Superior temporal gyrus (tissue), 1 donor: ENCODE measurements around the gene SCGB1C1.
"Not testable (repeated sequence)": the region's sequence is repeated elsewhere in the genome, so short reads cannot be mapped to it uniquely, and the experiment has no call there.

Experiments used
- DNase-seq: peaks from one replicate; pipeline ENCODE4 v3.0.0-alpha.2; 2016; ENCODE audit errors: extremely low spot score

Gene SCGB1C1

DNA sequence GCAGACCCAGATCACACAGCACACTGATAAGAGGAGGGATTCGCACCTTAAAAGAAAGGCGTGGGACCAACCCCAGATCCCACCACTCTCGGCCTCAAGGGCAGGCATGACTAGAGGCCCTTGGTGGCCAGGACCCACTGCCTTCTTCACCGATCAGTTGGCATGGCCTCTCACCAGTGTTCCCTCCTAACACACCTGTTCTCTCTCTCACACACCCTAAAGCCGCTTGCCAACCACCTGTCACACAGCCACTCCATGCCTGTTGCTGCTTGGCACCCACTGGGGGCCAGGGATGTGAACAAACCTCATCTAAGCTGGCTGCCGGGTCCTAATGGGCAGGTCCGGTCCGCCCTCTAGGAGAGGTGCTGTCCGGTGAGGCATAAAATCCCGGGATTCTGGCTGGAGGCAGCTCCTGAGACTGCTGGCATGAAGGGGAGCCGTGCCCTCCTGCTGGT lies at the start of gene SCGB1C1:
Gene SCGB1C1 (plus strand): TSS at position 405 of the 455 bp plus-strand sequence. CDS start 22 bp downstream, at position 427.
- not testable (repeated sequence) for DNase-seq

DNA sequence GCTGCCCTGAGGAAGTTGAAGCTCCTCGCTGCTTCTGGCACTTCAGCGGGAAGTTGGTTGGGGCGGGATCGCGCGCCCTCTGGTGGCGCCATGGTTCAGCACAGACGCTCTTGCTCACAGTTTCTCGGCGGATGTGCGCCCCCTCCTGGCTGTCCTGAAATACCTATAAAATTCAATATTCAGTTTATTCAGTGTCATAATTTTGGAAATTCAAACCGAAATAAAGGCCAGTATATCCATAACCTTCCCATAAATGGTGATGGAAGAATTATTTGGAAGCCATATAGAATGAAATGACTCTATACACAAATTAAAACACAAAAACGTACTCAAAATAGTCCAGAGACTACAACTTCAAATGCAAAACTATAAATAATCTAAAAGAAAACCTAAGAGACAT lies 12.6 kb upstream of the SCGB1C1 start:
- not testable (repeated sequence) for DNase-seq

DNA sequence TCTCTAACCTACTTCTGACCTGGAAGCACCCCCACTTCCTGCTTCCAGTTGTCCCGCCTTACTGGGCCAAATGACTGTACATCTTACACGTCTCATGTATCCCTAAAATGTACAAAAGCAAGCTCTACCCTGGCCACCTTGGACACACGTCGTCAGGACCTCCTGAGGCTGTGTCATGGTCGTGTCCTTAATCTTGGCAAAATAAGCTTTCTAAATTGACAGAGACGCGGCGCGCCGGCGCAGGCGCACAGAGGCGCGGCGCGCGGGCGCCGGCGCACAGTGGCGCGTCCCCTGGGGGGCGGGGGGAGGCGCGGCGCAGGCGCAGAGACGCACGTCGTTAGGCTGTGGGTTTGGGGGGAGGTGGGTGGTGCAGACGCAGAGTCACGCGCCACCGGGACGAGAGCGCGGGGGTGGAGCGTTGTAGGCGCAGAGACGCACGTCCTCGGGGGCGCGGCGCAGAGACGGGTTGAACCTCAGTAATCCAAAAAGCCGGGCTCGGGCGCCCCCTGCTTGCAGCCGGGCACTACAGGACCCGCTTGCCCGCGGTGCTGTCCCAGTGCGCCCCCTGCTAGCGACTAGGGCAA lies 3.6 kb upstream of the SCGB1C1 start:
- not testable (repeated sequence) for DNase-seq

DNA sequence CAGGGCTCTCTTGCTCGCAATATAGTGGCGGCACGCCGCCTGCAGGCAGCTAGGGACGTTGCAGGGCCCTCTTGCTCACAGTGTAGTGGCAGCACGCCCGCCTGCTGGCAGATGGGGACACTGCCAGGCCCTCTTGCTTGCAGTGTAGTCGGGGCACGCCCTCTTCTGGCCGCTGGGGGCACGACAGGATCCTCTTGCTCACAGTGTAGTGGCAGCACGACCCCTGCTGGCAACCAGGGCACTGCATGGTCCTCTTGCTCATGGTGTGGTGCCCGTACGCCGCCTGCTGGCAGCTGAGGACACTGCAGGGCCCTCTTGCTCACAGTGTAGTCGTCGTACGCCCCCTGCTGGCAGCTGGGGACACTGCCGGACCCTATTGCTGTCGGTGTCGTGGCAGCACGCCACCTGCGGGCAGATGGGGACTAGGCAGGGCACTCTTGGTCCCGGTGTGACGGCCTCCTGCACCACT lies 3.0 kb upstream of the SCGB1C1 start:
- DNase-seq = not testable (repeated sequence)

DNA sequence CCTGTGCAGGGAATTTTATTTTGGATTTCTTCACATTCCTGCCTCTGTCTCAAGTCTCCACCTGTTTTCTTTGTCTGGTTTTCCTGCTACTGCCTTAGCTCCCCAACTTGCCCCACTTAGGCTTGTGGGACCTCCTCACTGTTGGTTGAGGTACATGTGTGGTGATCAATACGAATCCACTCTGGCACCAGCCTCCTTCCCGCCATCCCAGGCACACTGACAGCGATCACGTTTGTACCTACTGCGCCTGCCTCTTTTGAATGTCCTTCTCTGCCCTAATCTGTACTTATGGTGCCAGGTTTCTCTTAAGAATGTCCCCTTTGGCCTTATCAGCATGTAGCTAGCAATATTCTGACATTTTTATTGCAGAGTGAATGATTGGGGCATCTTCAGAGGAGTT lies 2.3 kb upstream of the SCGB1C1 start:
- DNase-seq = not testable (repeated sequence)

DNA sequence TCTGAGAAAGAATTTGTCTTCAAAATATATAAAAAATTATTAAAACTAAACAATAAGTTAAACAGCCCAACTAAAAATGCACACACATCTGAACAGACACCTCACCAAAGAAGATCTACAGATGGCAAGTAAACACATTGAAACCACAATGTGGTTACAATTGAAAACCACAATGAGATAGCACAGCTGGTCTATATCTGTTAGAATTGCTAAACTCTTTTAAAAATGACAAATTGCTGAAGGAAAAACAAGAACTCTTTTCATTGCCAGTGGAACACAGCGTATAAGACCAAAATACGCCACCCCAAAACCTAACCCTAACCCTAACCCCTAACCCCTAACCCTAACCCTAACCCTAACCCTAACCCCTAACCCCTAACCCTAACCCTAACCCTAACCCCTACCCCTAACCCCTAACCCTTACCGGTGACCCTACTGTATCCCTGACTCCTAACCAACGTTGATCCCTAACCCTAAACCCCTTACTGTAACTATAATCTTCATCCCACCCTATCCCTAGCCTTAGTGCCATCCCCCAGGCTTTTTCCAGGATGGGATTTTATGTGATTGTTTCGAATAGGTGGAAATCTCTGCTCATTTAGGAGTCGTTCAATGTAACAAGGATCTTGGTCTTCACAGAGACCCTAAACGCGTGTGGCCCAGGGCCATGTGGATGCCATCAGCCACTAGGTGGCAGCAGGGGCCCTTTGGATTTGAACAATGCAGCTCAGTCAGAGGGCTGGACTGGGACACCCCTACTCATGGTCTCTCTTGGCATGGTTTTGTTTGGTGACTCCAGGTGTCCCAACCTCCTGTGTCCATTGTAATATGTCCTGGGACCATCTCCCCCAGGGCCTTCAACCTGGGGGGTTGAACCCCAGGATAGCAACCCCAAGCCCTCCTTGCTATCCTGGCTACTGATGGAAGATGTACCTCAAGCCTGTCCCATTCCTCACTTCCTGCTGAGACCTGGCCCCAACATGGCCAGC lies 1.1 kb upstream of the SCGB1C1 start:
- DNase-seq = not testable (repeated sequence)

DNA sequence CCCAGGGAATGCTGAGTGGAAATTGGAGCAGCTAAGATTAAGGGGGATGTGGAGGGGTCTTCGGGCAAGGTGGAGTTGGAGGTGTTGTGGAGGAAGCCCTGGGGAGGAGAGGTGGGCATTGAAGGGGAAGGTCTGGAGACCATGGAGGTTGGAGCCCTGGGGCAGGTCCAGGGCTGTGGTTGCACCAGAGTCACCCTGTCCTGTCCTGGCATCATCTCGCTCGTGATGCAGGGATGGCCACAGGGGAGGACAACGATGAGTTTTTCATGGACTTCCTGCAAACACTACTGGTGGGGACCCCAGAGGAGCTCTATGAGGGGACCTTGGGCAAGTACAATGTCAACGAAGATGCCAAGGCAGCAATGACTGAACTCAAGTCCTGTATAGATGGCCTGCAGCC lies 603 bp downstream of the SCGB1C1 start:
- not testable (repeated sequence) for DNase-seq

DNA sequence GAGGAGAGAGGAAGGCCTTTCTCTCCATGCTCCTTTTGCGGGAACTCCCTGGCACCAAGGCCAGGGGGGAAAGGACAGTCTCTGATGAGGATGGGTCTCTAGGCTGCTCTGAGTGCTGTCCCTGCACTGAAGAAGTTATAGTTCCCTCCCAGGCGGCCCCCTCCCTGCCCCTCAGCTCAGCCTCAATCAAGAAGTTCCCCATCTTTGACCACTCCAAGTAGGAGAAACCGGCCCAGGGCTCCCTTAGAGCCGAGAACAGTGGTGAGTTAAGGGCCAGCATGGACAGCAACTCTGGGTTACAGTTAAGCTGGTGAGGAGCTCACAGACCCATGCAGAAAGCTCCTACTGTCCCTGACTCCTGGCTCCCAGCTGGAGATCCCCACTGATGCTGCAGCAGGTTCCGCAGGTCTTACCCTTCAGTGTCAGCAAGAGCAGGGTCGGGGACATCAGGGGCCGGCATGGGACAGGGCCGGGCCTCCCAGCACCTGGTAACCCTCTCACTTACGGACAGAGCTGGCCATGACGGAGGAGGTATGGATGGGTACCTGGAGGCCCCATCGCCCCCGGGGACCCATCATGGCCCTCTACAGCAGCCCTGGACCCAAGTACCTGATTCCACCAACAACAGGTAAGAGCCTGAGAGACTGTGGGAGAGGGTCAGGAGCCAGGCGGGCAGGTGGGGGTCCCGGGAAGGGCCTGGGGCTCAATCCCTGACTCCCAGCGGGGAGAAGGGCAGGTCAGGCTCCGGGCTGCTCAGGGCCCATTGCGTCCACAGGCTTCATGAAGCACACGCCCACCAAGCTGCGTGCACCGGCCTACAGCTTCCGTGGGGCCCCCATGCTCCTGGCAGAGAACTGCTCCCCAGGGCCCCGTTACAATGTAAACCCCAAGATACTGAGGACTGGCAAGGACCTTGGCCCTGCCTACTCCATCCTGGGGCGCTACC lies 4.2 kb downstream of the SCGB1C1 start:
- no peak for DNase-seq

DNA sequence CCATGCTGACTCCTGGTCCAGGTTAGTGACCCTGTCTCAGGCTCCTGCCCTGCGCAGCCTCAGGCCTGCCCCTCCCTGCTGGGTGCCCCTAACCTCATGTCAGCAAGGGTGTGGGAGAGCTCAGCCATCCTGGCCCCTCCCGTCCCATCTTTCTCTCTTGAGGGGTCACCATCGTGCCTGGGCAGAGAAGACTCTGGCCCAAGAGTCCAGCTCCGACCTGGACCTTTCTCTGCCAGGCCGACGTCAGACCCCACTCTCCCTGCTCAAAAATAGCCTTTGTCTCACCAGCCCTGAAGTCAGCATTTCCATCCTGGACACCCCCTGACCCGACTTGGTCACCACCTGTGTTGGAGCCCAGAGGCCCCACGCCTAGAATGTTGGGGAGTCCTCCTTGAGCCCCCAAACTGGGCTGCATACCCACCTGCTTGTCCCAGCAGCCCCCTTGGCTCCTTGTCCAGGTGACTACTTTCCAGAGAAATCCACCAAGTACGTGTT lies 4.9 kb downstream of the SCGB1C1 start:
- no peak for DNase-seq

DNA sequence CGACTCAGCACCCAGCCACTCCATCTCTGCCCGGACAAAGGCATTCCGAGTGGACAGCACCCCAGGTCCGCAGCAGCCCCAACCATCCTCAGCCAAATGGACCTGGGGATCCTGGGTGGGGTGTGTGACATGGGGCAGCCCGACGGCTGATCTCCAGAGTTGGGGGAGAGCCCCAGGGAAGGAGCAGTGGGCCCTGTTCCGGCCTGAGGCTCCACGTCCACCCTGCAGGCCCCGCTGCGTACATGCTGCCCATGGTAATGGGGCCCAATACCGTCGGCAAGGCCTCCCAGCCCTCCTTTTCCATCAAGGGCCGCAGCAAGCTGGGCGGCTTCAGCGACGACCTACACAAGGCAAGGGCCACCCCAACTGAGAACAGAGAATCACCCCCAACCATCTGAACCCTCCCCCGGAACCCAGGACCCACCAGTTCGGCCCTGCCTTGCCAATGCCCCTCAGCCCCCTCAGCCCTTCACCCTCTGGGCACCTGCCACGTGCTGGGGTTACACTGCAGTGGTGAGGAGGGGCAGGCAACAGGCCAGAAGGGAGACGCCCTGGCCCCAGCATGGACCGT lies 5.4 kb downstream of the SCGB1C1 start:
- no peak for DNase-seq

DNA sequence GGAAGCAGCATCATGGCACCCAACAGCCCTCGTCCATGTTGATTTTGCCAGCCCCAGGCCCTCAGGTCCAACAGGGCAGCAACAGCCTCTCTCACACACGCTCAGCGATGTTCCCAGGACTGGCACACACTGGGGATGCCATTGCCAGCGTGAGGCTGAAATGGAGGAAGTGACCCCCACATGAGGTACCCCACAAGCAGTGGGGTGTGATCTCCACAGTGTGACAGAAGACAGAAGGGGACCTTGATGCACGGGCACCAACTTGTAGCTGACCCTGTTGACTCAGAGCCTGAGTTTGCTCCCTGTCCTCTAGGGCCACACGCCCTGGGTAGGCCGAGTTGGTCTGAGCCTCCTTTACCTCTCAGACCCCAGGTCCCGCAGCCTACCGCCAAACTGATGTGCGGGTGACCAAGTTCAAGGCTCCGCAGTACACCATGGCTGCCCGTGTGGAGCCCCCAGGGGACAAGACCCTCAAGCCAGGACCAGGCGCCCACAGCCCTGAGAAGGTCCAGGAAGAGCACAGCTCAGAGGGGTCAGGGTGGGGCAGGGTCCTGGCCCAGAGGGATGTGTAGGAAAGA lies 6.2 kb downstream of the SCGB1C1 start:
- DNase-seq = no peak

DNA sequence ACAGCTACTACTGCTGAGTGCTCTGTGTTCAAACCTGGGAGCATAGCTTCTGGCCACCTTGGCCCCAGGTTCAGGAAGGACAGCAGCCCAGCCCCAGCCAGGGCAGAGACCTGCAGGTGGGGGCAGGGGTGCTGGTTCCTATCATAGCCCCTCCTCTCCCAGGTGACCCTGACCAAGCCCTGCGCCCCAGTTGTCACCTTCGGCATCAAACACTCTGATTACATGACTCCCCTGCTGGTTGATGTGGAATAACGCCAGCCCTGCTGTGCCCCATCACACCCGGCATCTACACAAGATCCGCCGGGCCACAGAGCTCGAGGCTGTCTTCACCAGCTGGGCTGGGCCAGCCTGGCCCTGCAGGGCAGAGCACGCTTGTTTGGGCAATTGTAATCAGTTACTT lies 6.9 kb downstream of the SCGB1C1 start:
- DNase-seq = no peak

DNA sequence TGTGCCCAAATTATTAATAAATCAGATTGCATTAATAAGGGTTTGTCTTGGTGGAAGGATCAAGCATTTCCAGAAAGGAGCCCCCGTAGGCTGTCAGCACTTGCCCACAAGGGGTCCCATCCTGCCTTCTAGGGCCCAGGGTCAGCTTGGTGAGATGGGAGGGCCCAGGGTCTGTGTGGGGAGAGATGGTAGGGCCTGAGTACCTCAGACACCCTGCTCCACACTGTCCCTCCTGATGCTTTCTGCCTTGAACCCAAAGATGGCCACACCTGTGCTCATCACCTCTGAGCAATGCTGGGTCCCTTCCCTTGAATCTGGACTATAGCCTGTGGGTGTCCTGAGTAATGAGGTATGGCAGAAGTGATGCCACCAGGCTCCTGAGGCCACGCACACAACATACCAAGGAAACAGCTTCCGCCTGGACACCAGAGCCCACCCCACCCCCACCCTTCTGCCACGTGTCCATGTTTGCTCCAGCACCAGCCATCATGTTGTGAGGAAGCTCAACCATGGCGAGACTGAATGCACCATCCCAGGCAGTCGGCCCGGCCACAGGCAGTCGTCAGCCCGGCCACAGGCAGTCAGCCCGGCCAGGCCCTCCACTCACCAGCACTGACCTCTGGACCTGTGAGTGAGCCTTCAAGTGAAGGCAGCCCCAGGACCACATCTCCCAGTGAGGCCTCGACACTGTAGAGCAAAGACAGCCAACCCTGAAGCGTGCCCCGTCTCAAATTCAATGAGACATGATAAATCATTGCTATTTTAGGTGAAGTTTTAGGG lies 7.5 kb downstream of the SCGB1C1 start:
- no peak for DNase-seq

DNA sequence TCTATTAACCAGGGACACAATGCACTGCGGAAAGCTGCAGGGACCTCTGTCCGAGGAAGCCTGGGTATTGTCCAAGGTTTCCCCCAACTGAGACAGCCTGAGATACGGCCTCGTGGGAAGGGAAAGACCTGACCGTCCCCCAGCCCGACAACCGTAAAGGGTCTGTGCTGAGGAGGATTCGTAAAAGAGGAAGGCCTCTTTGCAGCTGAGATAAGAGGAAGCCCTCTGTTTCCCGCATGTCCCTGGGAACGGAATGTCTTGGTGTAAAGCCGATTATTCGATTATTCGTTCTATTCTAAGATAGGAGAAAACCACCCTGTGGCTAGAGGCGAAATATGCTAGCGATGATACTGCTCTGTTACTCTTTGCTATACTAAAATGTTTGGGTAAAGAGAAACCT lies 9.1 kb downstream of the SCGB1C1 start:
- no peak for DNase-seq

DNA sequence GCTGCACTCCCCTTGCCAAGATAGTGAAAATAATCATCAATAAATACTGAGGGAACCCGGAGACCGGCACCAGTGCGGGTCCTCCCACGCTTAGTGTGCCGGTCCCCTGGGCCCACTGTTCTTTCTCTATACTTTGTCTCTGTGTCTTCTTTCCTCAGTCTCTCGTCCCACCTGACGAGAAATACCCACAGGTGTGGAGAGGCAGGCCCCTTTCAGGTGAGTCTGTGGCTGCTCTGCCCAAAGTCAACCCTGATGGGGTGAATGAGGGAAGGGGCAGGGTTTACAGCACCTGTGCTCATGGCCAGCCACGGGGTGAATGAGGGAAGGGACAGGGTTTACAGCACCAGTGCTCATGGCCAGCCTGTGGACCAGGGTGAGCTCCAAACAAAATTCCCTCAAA lies 9.6 kb downstream of the SCGB1C1 start:
- DNase-seq = no peak

DNA sequence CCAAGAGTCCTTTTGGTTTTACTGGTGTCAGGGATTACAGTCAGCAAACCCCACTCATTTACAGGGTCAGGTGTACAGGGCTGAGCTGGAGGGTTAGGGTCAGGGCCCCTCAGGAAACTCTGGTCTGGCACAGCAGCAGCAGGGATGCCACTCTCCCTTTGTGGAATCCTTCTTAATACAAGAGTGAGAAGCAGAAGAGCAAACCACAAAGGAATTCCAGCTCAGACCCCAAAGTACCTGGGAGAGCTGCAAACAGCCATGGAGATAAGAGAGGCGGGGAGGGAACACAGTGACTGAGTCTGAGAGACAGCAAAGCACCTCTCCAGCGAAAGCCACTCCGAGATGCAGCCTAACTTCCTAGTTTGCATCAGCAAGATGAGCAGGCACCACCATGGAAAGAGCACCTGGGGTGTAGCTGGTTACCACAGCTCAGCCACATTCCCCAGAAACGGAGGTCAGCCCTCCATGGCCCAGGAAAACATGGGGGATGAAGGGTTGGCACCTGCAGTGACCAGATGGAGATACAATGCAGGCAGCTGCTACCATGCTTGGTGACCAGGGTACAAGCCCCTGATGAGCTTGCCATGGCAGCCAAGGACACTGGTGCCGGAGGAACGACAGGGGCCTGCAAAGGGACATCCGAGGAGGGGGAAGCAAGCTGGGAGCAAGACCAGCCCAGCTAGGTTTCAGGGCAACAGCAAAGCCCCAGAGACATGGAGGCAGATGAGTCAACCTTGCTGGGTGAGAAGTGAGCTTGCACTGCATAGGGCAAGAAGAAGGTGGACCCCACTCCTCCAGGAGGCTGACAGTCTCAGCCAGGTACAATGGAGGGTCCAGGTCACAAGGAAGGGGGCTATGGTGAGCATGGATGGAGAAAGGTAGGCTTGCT lies 10.4 kb downstream of the SCGB1C1 start:
- DNase-seq = no peak

DNA sequence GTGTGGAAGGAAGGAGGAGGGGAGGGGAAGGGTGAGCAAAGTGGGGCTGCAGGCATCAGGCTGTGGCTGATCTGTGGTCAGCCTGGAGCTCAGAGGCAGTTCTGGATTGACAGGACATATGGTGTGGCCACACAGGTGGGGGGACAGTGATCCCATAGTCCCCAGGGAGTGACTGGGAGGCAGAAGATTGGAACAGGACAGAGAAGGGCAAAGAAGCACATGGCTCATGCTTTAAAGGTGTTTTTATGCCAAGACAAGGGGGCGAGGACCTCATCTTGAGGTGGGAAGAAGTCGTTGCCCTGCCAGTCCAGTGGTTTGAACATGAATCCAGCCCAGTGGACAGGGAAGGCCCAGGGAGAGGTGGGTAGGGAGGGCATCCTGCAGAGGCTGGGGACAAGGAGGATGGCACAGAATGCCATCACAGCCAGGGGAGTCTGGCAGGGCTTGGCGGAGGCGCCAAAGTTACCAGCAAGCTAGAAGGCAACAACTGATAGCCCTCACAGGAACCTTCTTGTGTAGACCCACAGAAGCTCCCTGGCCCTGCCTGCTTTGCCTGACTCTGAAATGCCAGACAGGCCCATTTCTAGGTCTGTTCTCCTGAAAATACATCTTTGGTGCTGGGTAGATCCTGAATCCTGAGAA lies 11.2 kb downstream of the SCGB1C1 start:
- DNase-seq = no peak

DNA sequence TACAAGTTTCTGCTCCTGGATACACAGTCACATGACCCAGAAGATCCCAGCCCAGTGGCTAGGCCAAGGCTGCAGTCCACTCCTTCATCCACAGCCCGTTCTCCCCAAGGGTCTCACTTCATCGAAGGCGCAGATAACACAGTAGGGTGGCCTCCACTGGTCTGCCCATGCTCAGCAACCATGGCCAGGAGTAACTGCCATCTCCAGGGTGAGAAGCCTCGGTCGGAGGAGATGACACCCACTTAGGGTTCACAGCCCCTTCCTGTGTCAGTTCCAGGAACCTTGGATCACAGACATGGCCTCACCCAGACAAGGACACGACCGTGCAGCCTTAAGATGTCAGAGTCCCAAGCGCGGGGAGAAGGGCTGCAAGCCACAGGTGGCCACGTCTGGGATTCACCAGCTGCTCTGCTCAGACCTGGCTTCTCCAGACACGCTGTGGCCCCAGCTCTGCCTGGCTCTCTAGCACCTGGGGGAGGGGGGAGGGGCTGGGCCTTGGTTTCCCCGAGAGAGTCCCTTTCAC lies 11.8 kb downstream of the SCGB1C1 start:
- no peak for DNase-seq
